GM18868 (cell line): ENCODE data around the gene GSTCD.
"Not testable (repeated sequence)": the region's sequence is repeated elsewhere in the genome, so short reads cannot be mapped to it uniquely, and the experiment has no call there.

Experiments used
- ATAC-seq: cut with Tn5 transposase; IDR thresholded peaks from one replicate; pipeline ENCODE4 v1.9.1; 2021; ENCODE audit warnings: mild to moderate bottlenecking, moderate library complexity; ENCODE audit not compliant: unreplicated experiment

GSTCD gene

DNA sequence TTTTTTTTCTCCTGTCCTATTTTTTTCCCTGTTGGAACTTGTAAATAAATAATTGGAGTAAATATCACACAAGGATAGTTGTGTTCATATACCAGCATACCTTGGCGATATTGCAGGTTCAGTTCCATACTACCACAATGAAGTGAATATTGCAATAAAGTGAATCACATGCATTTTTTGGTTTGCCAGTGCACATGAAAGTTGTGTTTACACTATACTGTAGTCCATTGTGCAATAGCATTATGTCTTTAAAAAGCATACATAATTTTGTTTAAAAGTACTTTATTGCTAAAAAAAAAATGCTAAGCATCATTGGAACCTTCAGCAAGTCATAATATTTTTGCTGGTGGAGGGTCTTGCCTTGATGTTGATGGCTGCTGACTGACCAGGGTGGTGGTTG is 88.6 kb downstream of the GSTCD start:
- ATAC-seq = no peak

- no peak for ATAC-seq
These were observed 97.0 kb downstream of the GSTCD start for GRCh38 chr4:105805501-105806120.

GRCh38 chr4:105807496-105807895 is 98.9 kb downstream of the GSTCD start:
- no peak for ATAC-seq

DNA sequence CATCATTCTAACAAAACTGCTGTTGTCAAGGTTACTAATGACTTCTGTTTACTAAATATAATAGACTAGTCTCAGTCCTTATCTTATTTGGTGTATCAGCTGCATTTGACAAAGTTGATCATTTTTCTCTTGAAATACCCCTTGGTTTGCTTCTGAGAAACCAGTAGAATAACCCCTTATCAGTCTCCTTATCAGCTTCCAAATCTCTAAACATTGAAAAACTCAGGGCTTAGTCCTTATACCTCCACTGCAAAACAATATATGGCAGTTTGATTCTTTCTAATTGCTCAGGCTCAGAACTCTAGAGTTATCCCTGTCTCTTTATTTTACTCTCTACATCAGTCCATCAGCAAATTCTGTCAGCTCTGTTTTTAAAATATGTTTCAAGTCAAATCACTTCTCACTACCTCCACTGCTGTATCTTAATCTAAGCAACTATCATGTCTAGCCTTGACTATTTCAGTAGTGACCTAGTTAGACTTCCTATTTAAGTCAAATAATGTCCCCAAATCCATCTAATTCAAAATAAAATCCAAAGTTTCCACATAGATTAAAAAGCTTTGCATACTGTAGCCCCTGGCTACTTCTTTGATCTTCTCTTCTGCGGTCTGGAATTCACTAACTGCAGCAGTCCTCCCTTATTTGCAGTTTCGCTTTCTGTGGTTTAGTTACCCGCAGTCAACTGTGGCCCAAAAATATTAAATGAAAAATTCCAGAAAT is 99.6 kb downstream of the GSTCD start:
- ATAC-seq = no peak

DNA sequence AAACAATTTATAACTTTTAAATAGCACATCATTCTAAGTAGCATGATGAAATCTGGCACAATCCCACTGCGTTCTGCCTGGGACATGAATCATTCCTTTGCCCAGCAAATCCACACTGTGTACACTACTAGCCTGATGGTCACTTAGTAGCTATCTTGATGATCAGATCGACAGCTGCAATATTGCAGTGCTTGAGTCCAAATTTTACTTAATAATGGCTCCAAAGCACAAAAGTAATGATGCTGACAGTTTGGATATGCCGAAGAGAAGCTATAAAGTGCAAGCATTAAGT is 100.1 kb downstream of the GSTCD start:
- no peak for ATAC-seq

GRCh38 chr4:105815701-105816100 is 107.1 kb downstream of the GSTCD start:
- no peak for ATAC-seq

DNA sequence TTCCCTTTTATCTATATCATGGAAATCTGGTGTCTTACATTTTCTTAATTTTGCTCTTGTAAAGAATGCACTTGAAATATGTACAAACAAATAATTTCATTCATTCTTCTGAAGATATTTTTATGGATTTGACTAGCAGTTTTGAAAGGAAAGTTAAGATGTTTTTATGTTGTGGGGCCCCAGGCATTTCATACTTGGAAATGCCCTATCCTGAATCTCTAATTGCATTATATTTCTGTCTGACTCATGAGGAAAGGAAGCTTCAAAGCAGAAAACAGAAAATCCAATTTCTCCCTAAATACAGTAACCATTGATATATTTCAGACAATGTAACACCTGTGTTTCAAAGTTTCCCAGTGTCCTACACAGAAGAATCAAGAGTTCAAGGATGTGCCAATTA is 113.5 kb downstream of the GSTCD start:
- ATAC-seq = no peak

GRCh38 chr4:105828074-105828473 is 119.5 kb downstream of the GSTCD start:
- no peak for ATAC-seq

- ATAC-seq = no peak
These were observed 122.6 kb downstream of the GSTCD start for GRCh38 chr4:105831189-105831588.

DNA sequence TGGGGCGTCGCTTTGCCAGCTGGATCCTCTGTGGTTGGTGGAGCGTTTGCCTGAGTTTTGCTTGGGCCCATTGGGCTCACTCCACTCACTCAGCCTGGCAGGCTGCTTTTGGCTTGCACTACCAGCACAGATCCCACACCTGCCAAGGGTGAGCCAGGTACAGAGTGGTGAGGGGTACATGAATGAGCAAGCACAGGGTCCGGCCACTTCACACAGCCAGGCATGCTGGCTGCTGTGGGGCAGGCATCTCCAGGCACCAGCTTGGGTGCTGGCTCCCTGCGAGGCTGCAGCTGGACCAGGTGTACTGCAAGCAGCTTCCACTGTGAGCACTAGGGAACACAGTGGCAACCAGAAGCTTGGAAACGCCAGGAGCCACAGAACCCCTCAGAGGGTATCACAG is 126.6 kb downstream of the GSTCD start:
- ATAC-seq = no peak

DNA sequence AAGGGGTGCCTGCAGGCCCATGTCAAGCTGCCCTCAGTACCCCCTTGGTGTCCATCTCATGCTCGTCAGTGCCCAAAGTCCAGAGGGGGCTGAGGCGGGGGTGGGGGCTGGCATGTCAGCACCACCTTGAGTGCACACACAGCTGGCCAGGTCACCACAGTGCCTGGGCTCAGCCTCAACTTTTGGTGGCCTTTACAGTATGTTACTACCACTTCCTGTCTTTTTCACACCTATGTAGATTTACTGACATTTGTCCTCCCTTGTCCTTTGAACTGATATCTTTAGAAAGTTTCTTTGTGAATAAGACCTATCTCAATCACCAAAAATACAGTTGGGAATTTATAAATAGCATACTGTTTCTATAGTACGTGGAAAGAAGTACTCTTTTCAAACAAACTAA is 128.0 kb downstream of the GSTCD start:
- ATAC-seq = no peak

GRCh38 chr4:105837037-105837436 is 128.5 kb downstream of the GSTCD start:
- ATAC-seq = no peak

- ATAC-seq = no peak
These were observed 129.5 kb downstream of the GSTCD start for GRCh38 chr4:105838082-105838481.

GRCh38 chr4:105840426-105841174 is 132.0 kb downstream of the GSTCD start:
- ATAC-seq = no peak

GRCh38 chr4:105843941-105844340 is 135.4 kb downstream of the GSTCD start:
- ATAC-seq = no peak

- ATAC-seq = no peak
These were observed 137.0 kb downstream of the GSTCD start for GRCh38 chr4:105845559-105845958.

- ATAC-seq = not testable (repeated sequence)
These were observed 139.8 kb downstream of the GSTCD start for GRCh38 chr4:105848359-105848758.

DNA sequence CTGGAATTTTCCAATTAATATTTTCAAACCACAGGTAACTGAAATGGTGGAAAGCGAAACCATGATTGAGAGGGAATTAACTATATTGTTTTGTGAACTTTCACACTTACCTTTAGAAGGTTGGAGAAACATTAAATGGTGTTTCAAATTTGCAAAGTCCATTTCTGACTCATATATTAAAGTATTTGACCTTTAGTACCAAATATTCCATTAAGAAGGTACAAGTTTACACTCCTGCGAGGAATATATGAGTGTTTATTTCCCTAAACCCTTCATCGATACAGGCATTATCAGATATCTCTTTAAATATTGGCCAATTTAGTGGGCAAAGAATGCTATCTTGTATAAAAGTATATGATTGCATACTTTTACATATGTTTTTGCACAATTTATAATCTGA is 142.6 kb downstream of the GSTCD start:
- ATAC-seq = no peak

DNA sequence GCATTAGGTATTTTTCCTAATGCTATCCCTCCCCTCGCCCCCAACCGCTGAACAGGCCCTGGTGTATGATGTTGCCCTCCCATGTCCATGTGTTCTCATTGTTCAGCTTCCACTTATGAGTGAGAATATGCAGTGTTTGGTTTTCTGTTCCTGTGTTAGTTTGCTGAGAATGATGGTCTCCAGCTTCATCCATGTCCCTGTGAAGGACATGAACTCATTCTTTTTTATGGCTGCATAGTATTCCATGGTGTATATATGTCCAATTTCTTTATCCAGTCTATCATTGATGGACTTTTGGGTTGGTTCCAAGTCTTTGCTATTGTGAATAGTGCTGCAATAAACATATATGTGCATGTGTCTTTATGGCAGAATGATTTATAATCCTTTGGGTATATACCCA is 143.6 kb downstream of the GSTCD start:
- not testable (repeated sequence) for ATAC-seq

- ATAC-seq = peak; percentile 82
These were observed 150.0 kb downstream of the GSTCD start for GRCh38 chr4:105858466-105859040.

GRCh38 chr4:105859233-105859632 is 150.6 kb downstream of the GSTCD start:
- ATAC-seq = peak; percentile 86

GRCh38 chr4:105870963-105871362 is 162.4 kb downstream of the GSTCD start:
- no peak for ATAC-seq
